ENCODE measurements around the gene RNF38.

DNA sequence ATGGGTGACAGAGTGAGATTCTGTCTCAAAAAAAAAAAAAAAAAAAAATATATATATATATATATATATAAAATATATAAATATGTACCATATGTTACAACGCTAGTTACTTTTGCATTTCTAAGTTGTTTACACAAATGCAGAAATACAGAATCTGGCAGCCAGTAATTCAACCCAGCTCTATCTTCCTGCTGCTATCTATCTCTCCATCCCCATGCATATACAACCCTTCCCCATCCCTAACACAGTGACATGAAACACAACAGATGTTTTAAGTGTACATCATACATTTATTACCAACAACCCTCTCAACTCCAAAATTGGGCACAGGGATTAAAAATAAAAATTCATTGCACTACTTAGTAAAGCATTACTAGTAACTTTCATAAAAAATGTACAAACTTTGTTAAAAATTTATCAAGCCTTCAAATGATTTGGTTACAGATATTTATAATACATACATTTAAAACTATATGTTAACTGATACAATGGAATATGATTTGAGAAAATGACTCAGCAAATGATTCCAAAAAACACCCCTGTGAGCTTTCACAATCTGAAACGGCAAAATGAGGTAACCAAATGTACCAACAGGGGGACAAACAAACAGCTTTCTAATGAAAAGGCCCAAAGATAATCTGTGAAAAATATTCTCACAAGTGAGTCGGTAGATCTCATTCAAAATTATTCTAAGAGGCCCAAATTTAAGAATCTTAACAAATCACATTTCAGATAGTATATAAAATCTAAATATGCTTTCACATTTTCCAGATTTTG is 63.8 kb downstream of the RNF38 start:
- TF ChIP-seq, protein P1, sequence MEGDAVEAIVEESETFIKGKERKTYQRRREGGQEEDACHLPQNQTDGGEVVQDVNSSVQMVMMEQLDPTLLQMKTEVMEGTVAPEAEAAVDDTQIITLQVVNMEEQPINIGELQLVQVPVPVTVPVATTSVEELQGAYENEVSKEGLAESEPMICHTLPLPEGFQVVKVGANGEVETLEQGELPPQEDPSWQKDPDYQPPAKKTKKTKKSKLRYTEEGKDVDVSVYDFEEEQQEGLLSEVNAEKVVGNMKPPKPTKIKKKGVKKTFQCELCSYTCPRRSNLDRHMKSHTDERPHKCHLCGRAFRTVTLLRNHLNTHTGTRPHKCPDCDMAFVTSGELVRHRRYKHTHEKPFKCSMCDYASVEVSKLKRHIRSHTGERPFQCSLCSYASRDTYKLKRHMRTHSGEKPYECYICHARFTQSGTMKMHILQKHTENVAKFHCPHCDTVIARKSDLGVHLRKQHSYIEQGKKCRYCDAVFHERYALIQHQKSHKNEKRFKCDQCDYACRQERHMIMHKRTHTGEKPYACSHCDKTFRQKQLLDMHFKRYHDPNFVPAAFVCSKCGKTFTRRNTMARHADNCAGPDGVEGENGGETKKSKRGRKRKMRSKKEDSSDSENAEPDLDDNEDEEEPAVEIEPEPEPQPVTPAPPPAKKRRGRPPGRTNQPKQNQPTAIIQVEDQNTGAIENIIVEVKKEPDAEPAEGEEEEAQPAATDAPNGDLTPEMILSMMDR (IDR thresholded peaks at IDR 0.05; ENCODE audit: low read depth, low read length, poor library complexity, severe bottlenecking): no peak
- TF ChIP-seq EZH2phosphoT487 (IDR thresholded peaks at IDR 0.05; ENCODE audit: borderline replicate concordance, low read length): no peak

Data from DOHH2 (cell line).